Measurements from ENCODE around the gene TRMT2B.
A peak's percentile ranks its signal among the peaks of the same experiment; 100 is the strongest.
"Not testable (repeated sequence)": the region's sequence is repeated elsewhere in the genome, so short reads cannot be mapped to it uniquely, and the experiment has no call there.

The TRMT2B gene, protein sequence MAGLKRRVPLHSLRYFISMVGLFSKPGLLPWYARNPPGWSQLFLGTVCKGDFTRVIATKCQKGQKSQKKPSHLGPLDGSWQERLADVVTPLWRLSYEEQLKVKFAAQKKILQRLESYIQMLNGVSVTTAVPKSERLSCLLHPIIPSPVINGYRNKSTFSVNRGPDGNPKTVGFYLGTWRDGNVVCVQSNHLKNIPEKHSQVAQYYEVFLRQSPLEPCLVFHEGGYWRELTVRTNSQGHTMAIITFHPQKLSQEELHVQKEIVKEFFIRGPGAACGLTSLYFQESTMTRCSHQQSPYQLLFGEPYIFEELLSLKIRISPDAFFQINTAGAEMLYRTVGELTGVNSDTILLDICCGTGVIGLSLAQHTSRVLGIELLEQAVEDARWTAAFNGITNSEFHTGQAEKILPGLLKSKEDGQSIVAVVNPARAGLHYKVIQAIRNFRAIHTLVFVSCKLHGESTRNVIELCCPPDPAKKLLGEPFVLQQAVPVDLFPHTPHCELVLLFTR

GRCh38 chrX:101051549-101052302 lies at the start of gene TRMT2B:
TRMT2B (minus strand) TSS chrX:101052111; CDS start chrX:101042289, 9,822 bp downstream.
- peak; percentile 28 to 47 (median 38) for DNase-seq (ENCODE audit: low read depth in 2 of 3, low spot score in 2 of 3)

GRCh38 chrX:101097546-101098453 lies 45.9 kb upstream of the TRMT2B start, which contains the start of gene CENPI:
CENPI (plus strand) TSS chrX:101098204; CDS start chrX:101101071, 2,867 bp downstream.
- peak; percentile 47 to 80 (median 63) for DNase-seq (ENCODE audit: low read depth in 2 of 3, low spot score in 2 of 3)

DNA sequence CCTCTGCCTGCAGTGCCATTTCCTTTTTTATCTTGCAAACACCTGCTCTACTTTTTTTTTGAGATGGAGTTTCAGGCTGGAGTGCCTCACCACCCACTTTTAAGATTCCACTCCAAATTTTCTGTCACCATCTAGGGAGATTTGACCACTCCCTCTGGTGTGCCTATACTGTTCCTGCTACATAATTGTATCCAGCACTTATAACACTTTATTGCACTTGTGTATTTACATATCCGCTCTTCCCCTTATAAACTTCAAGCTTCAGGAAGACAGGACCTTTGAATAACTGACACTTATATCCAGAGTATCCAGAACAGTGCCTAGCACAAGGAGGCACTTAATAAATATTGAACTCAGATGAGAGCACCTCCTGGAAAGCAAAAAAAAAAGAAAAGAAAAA lies 39.9 kb upstream of the TRMT2B start:
- no peak for DNase-seq (ENCODE audit: low read depth in 2 of 3, low spot score in 2 of 3)

DNA sequence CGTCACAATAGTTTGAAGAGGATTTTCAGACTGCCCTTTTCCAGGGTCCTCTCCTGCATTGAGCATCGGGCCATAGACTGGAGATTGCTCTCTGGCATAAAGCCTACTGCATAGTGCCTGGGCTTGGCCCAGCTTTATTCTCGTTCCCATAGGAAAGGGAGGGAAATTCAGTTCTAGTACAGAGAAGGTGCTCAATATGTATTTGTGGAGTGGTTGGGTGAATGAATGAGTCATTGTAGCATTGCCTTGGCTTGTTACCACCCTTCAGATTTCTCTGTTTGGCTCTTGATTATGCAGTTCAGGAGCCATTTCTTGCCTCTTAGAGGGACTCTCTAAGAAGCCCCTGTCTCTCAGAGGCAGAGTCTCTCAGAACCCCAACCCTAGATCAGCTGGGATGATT lies 29.3 kb upstream of the TRMT2B start:
- no peak for DNase-seq (ENCODE audit: low read depth in 2 of 3, low spot score in 2 of 3)

- no peak for DNase-seq (ENCODE audit: low read depth in 2 of 3, low spot score in 2 of 3)
Measured at GRCh38 chrX:101080326-101081124, 28.6 kb upstream of the TRMT2B start.

- DNase-seq (ENCODE audit: low read depth in 2 of 3, low spot score in 2 of 3): no peak
Measured at GRCh38 chrX:101079736-101080270, 27.9 kb upstream of the TRMT2B start.

GRCh38 chrX:101078716-101079598 lies 27.0 kb upstream of the TRMT2B start, which contains the start of gene TMEM35A:
TMEM35A (plus strand) TSS chrX:101078879; CDS start chrX:101079003, 124 bp downstream.
- no peak for DNase-seq (ENCODE audit: low read depth in 2 of 3, low spot score in 2 of 3)

DNA sequence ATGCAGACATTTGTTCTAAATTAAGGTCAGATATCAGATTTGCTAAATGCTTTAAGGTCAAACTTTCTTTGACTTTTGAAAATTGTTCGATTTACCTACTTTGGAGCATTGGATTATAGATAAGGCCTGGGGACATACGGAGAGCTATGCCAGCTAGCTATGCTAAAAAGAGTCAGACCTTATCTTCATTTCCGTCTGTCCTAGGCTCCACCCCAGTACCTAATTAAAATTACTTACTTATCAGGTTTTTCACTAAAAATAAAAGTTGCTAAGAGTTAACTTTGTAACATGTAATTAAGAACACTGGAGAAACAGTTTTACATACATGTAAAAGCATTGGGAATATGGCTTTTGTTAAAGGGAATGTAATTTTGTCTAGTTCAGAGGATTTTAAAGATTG lies 19.7 kb upstream of the TRMT2B start:
- no peak for DNase-seq (ENCODE audit: low read depth in 2 of 3, low spot score in 2 of 3)

DNA sequence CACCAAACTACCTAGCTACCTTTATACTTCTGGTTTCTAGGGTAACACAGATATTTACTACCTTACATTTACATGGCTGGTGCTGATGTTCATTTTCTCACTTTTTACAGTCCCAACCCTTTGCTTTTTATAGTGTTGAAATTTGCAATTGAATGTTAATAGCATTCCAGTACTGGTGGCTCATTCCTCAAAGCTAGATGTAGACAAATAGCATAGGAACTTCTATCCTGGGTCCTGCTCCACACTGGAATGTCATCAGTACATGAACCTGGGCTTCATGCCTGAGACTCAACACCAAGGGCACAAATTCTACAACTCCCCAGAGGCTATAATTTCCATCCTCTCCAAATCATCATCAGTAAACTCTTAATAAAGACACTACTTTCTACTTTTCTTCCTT lies 10.3 kb upstream of the TRMT2B start:
- no peak for DNase-seq (ENCODE audit: low read depth in 2 of 3, low spot score in 2 of 3)

DNA sequence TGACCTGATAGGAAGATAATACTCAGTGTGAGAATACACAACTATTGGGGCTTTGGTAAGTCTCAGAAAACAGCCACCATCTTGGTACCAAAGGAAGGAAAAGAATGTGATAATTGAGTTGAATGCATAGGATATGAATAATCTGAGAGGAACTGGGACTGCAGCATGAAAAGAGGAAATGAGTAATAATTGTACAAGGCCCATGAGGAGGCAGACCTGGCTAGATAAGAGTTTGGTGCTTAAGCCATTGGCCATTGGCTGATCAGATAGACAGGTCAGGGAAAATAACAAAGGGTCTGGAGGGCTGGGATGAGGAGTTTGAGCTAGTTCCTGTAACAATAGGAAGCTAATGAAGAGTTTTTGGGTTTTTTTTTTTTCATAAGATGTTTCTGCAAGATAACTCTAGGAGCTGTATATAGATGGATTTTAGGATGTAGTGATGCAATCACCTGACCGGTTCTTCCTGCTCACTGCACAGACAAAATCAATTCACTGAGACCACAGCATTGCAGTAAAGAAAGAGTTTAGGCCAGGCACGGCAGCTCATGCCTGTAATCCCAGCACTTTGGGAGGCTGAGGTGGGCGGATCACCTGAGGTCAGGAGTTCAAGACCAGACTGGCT lies 5.3 kb upstream of the TRMT2B start:
- no peak for DNase-seq (ENCODE audit: low read depth in 2 of 3, low spot score in 2 of 3)

DNA sequence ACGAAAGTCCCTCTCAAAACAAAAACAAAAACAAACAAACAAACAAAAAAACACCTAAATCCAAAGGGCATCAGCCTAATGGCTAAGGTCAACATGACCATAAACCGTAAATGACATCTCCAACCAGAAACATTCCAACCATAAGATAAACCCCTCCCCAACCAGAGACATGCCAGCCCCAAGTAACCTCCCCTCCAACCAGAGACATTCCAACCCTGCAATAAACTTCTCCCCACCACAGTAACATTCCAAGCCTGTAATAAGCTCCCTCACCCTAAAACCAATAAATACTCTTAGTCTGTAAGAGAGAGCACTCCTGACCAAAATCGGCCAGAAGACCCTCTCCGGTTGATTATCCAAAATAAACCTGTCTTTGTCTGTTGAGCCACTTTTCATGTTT lies 4.6 kb upstream of the TRMT2B start:
- DNase-seq (ENCODE audit: low read depth in 2 of 3, low spot score in 2 of 3): not testable (repeated sequence)

DNA sequence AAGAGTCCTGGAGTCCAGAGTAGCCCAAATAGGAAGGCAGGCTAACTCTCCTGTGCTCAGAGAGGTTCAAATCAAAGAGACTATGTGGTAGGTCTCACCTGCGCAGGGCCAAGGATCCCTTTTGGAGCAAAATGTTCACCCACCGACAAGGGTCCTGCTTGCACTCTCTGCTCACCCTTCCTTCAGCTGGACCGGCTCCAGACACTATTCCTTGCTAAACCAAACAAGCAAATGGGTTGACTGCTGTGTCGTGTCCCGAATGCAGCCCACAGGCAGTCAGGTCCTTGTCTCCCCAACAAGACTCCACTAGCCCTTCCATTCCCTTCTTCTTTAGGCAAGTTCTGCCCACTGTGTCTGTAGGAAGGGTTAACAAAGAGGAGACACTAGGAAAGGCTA lies 760 bp downstream of the TRMT2B start:
- no peak for DNase-seq (ENCODE audit: low read depth in 2 of 3, low spot score in 2 of 3)

GRCh38 chrX:101040197-101040596 lies 11.7 kb downstream of the TRMT2B start:
- DNase-seq (ENCODE audit: low read depth in 2 of 3, low spot score in 2 of 3): no peak

DNA sequence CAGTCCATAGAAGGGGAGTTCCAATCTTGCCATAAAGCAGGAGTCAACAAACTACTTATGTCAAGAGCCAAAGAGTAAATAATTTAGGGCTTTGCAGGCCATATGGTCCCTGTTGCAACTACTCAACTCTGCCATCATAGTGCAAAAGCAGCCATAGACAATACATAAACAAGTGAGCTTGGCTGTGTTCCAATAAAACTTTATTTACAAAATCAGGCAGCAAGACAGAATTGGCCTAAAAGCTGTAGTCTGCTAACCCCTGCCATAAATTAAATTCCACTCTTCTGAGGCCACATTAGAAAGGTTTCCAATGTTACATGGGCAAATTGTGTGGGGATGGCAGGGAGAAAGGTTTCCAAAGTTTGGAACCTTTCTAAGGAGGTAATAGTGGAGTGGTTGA lies 14.7 kb downstream of the TRMT2B start:
- no peak for DNase-seq (ENCODE audit: low read depth in 2 of 3, low spot score in 2 of 3)

DNA sequence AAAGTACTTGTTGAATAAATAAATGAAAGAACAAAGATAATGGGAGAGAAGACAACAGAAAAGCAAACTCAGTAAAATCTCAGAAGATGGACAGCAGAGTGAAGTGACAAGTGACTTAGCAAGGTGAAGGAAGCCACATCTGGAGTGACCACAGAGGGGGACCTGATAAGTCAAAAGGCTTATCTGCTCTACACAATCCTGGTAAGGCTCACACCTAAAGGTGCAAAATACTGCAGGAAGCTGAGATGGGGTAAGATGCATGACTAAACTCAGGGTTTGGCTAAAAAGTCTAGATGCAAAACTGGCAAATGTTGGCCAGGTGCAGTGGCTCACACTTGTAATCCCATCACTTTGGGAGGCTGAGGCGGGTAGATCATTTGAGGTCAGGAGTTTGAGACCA lies 22.2 kb downstream of the TRMT2B start:
- no peak for DNase-seq (ENCODE audit: low read depth in 2 of 3, low spot score in 2 of 3)

GRCh38 chrX:101028562-101028961 lies 23.3 kb downstream of the TRMT2B start:
- no peak for DNase-seq (ENCODE audit: low read depth in 2 of 3, low spot score in 2 of 3)

GRCh38 chrX:101025126-101025525 lies 26.8 kb downstream of the TRMT2B start:
- DNase-seq (ENCODE audit: low read depth in 2 of 3, low spot score in 2 of 3): no peak

DNA sequence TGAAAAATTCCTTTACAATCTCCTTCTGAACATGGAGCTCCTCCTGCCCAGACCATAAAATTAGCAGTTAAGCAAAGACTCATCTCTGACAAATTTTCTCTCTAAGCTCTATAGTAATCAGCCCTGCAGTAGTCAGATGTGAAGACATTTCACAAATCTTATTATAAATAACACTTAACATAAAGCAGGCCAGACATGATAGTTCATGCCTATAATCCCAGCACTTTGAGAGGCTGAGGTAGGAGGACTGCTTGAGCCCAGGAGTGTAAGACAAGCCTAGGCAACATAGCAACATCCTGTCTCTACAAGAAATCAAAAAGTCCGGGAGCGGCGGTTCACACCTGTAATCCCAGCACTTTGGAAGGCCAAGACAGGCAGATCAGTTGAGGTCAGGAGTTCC lies 29.9 kb downstream of the TRMT2B start:
- no peak for DNase-seq (ENCODE audit: low read depth in 2 of 3, low spot score in 2 of 3)

Measured in activated CD8-positive, alpha-beta memory T cell treated with anti-CD3 and anti-CD28 coated beads for 48 hours (primary cell).